Aorta (tissue), 5 donors: ENCODE measurements around the gene TRMT112. TPM values are rescaled to one million over a fixed set of nuclear protein-coding genes. Genes with fewer than 3 reads are reported as not detected.
"Not testable (repeated sequence)": the region's sequence is repeated elsewhere in the genome, so short reads cannot be mapped to it uniquely, and the experiment has no call there.

Experiments used
- ATAC-seq: fragments of 200-7000 bp; cut with Tn5 transposase; one replicate; pipeline ENCODE4 v1.9.1; 2022; ENCODE audit warnings: moderate library complexity; ENCODE audit not compliant: low FRiP score
- DNase-seq, 2 donors: peaks; one replicate each; pipeline ENCODE4 v3.0.0-alpha.2; 2020
- H3K27ac ChIP-seq, 2 donors: one replicate each; pipeline ENCODE4 v1.5.1; 2013; ENCODE audit warnings: low read length in 2 of 2, mild to moderate bottlenecking in 2 of 2, moderate library complexity in 2 of 2, control low read depth in 1 of 2, inconsistent platforms in 1 of 2, low read depth in 1 of 2
- H3K27me3 ChIP-seq, 2 donors: one replicate each; pipeline ENCODE4 v1.6.1; 2013; ENCODE audit warnings: control low read depth in 1 of 2, low read length in 1 of 2, mild to moderate bottlenecking in 1 of 2, moderate library complexity in 1 of 2; ENCODE audit not compliant: insufficient read depth in 2 of 2, control insufficient read depth in 1 of 2
- H3K36me3 ChIP-seq, 2 donors: one replicate each; pipeline ENCODE4 v1.6.1; 2013; ENCODE audit warnings: control low read depth in 1 of 2, low read length in 1 of 2, mild to moderate bottlenecking in 1 of 2; ENCODE audit not compliant: insufficient read depth in 2 of 2, control insufficient read depth in 1 of 2
- H3K4me1 ChIP-seq, 2 donors: one replicate each; pipeline ENCODE4 v1.6.1; 2013; ENCODE audit warnings: low read length in 2 of 2, control low read depth in 1 of 2, mild to moderate bottlenecking in 1 of 2, moderate library complexity in 1 of 2; ENCODE audit not compliant: insufficient read depth in 2 of 2, control insufficient read depth in 1 of 2
- H3K4me3 ChIP-seq, 2 donors: one replicate each; pipeline ENCODE4 v1.5.1; 2013; ENCODE audit warnings: low read length in 2 of 2, control low read depth in 1 of 2, mild to moderate bottlenecking in 1 of 2
- H3K9me3 ChIP-seq: one replicate; pipeline ENCODE4 v1.6.1; 2013; ENCODE audit warnings: mild to moderate bottlenecking, low read length; ENCODE audit not compliant: control insufficient read depth
- WGBS, 2 donors: extraction: QIAGEN DNeasy Blood & Tissue Kit; methylation state at CpG; one replicate each; pipeline ENCODE4 v1.1.7; 2013; 5-methylcytosine and 5-hydroxymethylcytosine counted together
- intact Hi-C, 2 donors: fragments of 100-400 bp; cut with DNase I; formaldehyde crosslinking; loops; one replicate each; pipeline versions ENCODE4 v1.14.2 to v1.15.0; 2022
- polyA plus RNA-seq, 2 donors: library from polyadenylated mRNA; stranded (reverse); fragments of 200-250 nt; gene quantifications; one replicate each; pipeline ENCODE4 v1.2.3, GENCODE V29; 2013
- total RNA-seq, 2 donors: library from RNA; stranded (reverse); fragmentation: NEBNext Ultra II Directional; extraction: Animal tissue kit (Norgen Biotek cat#: 25700); gene quantifications; one replicate each; pipeline ENCODE4 v1.2.1, GENCODE V29; 2021
- donor health status: healthy with polysubstance abuse.
- donor health status: Bipolar disorder and iron deficiency.
- donor health status: DM: no; HTN: no; CAD: no.
- donor health status: DM: no; HTN: no; CAD: no.
- donor health status: DM: yes; HTN: yes; CAD: no.

The TRMT112 gene
- total and polyA plus RNA-seq, 4 donors: 139 to 270 (median 173) TPM

DNA sequence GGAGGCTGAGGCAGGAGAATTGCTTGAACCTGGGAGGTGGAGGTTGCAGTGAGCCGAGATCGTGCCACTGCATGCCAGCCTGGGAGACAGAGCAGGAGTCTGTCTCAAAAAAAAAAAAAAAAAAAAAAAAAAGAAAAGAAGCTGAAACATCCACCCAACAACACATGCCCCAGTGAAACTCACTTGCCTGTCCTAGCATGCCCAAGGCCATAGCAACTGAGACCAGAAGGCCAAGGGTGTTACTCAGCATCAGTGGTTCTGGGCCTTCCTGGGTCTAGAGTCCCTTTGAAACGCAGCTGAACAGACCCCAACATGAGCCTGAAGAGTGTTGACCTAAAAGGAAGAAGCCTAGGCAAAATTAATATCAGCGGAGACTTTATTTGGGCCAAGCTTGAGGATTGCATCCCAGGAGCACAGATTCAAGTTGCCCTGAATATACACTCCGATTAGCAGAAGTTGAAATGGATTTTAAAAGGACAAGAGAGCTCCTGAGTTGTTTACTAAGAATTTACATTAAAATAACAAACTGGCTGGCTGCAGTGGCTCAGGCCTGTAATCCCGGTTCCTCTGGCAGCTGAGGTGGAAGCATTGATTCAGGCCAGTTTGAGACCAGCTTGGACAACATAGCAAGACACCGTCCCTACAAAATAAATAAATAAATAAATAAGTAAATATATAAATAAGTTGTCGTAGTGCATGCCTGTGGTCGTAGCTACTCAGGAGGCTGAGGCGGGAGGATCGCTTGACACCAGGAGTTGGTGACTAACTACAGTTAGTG, 7.5 kb upstream of the TRMT112 start:
- H3K4me3 ChIP-seq: no peak overlapping the region
- H3K9me3 ChIP-seq: no peaks in the 10 kb centered on the region
- intact Hi-C loops: no loop called here
- H3K27me3 ChIP-seq: no peaks in the 10 kb centered on the region
- H3K4me1 ChIP-seq: no peaks in the 10 kb centered on the region
- no peak for ATAC-seq
- H3K27ac ChIP-seq: no peak overlapping the region
- 89 to 90% methylated on average over 11 of the region's 11 CpGs for WGBS, 2 donors
- DNase-seq: no peak
- H3K36me3 ChIP-seq: no peaks in the 10 kb centered on the region

DNA sequence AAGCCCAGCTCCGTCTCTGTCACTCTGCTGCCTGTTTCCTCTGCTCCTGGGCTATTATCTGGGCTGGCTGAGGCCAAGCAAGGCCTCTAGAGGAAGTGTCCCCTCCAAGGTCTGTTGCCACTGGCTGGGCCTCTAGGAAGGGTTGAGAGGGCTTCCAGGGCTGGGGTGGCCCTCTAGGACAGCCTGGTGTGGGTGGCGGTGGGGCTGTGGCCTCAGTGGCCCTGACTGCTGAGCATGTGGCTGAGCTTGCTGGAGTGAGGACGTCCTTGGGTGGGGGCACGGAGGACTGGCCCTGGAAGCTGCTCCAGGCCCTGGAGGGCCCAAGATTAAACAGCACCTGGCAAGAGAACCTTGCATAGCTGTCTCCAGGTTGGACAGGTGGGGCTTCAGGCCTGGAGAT, 6.6 kb upstream of the TRMT112 start:
- not testable (repeated sequence) for ATAC-seq, DNase-seq
- WGBS, 2 donors: 87 to 88% methylated on average over 4 of the region's 4 CpGs

DNA sequence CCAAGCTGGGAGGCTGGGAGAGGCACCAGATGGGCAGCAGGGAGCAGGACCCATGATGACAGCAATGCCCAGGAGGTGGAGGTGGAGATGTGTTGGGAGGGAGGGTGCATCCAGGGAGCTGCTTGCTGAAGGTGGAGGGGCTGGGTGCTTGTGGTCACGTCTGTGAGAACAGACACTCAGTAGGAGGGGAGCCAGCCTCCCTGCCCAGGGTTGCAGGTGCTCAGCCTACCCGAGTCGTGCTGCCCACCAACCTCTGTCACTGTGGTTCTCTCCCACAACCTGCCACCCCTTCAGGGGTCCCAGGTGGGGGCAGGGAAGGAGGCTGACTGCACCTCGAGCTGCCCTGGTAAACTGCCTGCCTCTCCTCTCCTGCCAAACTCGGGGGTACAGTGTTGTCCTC, 6.0 kb upstream of the TRMT112 start:
- H3K4me3 ChIP-seq: no peak overlapping the region
- DNase-seq (no peak), ATAC-seq (no peak)
- no peaks in the 10 kb centered on the region for H3K4me1 ChIP-seq
- WGBS, 2 donors: 68 to 74% methylated on average over 5 of the region's 5 CpGs
- no peaks in the 10 kb centered on the region for H3K9me3 ChIP-seq
- H3K27ac ChIP-seq: no peak overlapping the region
- no peaks in the 10 kb centered on the region for H3K27me3 ChIP-seq
- no peaks in the 10 kb centered on the region for H3K36me3 ChIP-seq
- intact Hi-C loops: no loop called here

More for the DNA sequence above, 6.6 kb upstream of the TRMT112 start:
- H3K4me3 ChIP-seq, H3K27me3 ChIP-seq, H3K9me3 ChIP-seq, H3K4me1 ChIP-seq, H3K27ac ChIP-seq, intact Hi-C loops, H3K36me3 ChIP-seq: not testable (repeated sequence)

DNA sequence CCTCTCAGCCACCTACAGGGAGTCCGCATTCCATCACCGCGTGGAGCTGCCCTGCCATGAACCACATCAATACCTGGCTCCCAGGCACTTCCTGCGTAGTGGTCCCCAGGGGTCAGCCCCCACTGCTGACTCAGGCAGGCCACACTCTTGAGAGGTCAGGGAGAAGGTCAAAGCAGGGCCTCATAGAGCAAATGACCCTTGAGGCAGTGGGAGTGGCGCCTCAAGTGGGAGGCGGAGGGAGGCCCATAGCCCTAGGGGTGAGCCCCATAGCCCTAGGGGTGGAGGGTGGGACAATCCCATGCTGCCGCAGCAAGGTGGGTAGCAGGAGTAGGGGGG, 5.5 kb upstream of the TRMT112 start:
- H3K4me3 ChIP-seq: no peak overlapping the region
- H3K27me3 ChIP-seq: no peaks in the 10 kb centered on the region
- no peak for ATAC-seq
- no peaks in the 10 kb centered on the region for H3K36me3 ChIP-seq
- DNase-seq: no peak
- H3K4me1 ChIP-seq: no peaks in the 10 kb centered on the region
- WGBS, 2 donors: 80 to 81% methylated on average over 7 of the region's 7 CpGs
- no peaks in the 10 kb centered on the region for H3K9me3 ChIP-seq
- intact Hi-C loops: no loop called here
- H3K27ac ChIP-seq: no peak overlapping the region

DNA sequence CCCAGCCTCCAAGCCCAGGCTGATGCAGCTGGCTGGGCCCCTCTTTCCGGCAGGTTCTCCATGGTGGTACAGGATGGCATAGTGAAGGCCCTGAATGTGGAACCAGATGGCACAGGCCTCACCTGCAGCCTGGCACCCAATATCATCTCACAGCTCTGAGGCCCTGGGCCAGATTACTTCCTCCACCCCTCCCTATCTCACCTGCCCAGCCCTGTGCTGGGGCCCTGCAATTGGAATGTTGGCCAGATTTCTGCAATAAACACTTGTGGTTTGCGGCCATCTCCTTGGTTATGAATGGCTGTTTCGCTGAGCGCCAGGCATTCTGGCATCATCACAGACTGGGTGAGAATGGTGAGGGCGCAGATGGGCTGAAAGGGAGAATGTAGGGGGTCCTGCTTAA, 4.2 kb upstream of the TRMT112 start:
- intact Hi-C loops: no loop called here
- no peaks in the 10 kb centered on the region for H3K9me3 ChIP-seq
- no peak for ATAC-seq
- no peak for DNase-seq
- no peak overlapping the region for H3K4me3 ChIP-seq
- H3K27ac ChIP-seq: no peak overlapping the region
- H3K36me3 ChIP-seq: no peaks in the 10 kb centered on the region
- H3K27me3 ChIP-seq: no peaks in the 10 kb centered on the region
- no peaks in the 10 kb centered on the region for H3K4me1 ChIP-seq
- 90 to 91% methylated on average over 5 of the region's 5 CpGs for WGBS, 2 donors

DNA sequence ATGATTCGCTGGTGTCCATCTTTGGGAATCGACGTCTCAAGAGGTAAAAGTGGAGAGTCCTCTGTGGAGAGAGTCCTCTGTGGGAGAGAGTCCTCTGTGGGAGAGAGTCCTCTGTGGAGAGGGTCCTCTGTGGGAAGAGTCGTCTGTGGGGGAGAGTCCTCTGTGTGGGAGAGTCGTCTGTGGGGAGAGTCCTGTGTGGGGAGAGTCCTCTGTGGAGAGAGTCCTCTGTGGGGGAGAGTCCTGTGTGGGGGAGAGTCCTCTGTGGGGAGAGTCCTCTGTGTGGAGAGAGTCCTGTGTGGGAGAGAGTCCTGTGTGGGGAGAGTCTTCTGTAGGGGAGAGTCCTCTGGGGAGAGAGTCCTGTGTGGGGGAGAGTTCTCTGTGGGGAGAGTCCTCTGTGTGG, 3.7 kb upstream of the TRMT112 start:
- ATAC-seq (no peak), DNase-seq (no peak)
- Histone ChIP-seq H3K4me3 (no peak overlapping the region), H3K27me3 (no peaks in the 10 kb centered on the region), H3K36me3 (no peaks in the 10 kb centered on the region), H3K27ac (no peak overlapping the region), H3K4me1 (no peaks in the 10 kb centered on the region), H3K9me3 (no peaks in the 10 kb centered on the region)
- intact Hi-C loops: no loop called here
- 84 to 85% methylated on average over 5 of the region's 5 CpGs for WGBS, 2 donors

DNA sequence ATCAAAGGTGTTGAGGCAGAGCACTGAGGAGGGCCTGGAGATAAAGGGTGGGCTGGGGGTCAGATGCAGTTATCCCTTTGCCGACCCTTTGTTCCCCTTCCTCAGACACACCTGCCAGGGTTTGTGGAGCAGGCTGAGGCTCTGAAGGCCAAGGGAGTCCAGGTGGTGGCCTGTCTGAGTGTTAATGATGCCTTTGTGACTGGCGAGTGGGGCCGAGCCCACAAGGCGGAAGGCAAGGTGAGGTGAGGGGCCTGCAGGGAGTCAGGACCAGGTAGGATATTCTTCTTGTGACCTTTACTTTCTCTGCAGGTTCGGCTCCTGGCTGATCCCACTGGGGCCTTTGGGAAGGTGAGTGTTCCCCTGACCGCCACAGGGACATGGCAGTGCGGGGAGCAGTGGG, 3.2 kb upstream of the TRMT112 start:
- no peaks in the 10 kb centered on the region for H3K4me1 ChIP-seq
- no peak for ATAC-seq
- DNase-seq: no peak
- H3K9me3 ChIP-seq: no peaks in the 10 kb centered on the region
- no peak overlapping the region for H3K4me3 ChIP-seq
- intact Hi-C loops: no loop called here
- 94 to 97% methylated on average over 7 of the region's 7 CpGs for WGBS, 2 donors
- H3K27ac ChIP-seq: no peak overlapping the region
- no peaks in the 10 kb centered on the region for H3K36me3 ChIP-seq
- no peaks in the 10 kb centered on the region for H3K27me3 ChIP-seq

DNA sequence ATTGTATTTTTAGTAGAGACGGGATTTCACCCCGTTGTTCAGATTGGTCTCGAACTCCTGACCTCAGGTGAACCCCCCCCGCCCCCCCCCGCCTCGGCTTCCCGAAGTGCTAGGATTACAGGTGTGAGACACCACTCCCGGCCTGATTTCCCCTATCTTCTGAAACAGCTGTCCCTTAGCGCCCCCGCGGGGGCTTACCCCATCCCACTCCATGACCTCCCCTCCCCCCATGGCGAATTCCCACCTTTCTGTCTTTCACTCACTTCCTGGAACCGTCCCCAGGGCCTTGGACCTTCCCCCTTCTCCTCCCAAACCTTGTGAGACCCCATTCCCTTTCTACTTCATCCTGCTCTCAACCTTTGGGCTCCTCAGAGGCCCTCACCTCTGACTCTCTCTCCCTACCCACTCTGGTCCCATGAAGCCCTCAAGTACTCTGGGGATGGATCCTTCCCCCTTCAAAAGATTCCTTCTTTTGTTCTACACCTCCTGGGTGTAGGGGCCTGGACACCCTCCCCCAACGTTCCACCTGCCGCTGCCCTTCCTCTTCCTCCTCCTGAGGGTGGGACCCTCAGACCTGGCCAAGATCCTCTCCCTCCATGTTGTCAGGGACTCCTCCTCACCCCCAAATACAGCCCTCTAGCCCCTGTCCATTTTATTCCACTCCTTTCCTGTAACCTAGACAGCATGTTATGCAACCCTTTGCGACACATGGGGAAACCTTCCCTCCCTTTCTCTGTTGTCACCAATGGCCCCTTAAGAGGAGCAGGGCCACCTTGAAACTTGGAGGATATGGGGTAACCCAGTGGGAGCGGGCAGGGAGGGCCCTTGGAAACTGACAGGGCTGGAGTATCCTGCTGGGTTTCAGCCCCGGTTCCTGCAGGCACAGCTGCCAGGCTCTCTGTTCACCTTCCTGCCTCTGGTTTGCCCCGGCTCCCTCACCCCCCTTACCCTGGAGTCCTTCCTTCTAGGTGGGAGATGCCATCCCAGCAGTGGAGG, 1.7 kb upstream of the TRMT112 start:
- 28 to 29% methylated on average over 19 of the region's 19 CpGs for whole genome bisulfite sequencing, 2 donors
- H3K27ac ChIP-seq: peak overlapping the region in 1 of 2 donors; percentile 10
- H3K4me1 ChIP-seq: no peaks in the 10 kb centered on the region
- H3K36me3 ChIP-seq: no peaks in the 10 kb centered on the region
- no peaks in the 10 kb centered on the region for H3K27me3 ChIP-seq
- peak overlapping the region; percentile 43 to 65 for H3K4me3 ChIP-seq
- ATAC-seq (no peak), DNase-seq (no peak)
- intact Hi-C loops: loop anchor here (1.0 to 5.0 kb wide), 2 partner anchors 36 to 38 kb away; partner anchors contain the start of gene RPS6KA4 (in 1 of the 2)
- no peaks in the 10 kb centered on the region for H3K9me3 ChIP-seq
